ENCODE results near the gene THY1. TPM values are rescaled to one million over a fixed set of nuclear protein-coding genes. Genes with fewer than 3 reads are reported as not detected.

Gene THY1
- total RNA-seq (2021; fragmentation: NEBNext Ultra II Directional; extraction: Animal tissue kit (Norgen Biotek cat#: 25700)) (259 and 286 TPM in 2 replicates), polyA plus RNA-seq (2011; rRNA removed) (2,050 and 2,479 TPM in 2 replicates), polyA minus RNA-seq (2011; rRNA and poly(A)+ RNA removed) (708 and 816 TPM in 2 replicates)
- polyA plus RNA-seq (2011; cell fraction: cytosol; rRNA removed), result 1,448 TPM
- 660 TPM for polyA plus RNA-seq (2011; cell fraction: nucleus; rRNA removed)
- 327 to 599 TPM (median 496 TPM) in 4 replicates for polyA plus RNA-seq (2012, experiment 1 of 2)
- 595 TPM for polyA plus RNA-seq (2012, experiment 2 of 2)
- 909 TPM for polyA plus RNA-seq (2013, experiment 1 of 2)
- polyA plus RNA-seq (2013, experiment 2 of 2), result 1,095 TPM
- 233 TPM for polyA minus RNA-seq (2011; cell fraction: cytosol; rRNA and poly(A)+ RNA removed)
- 264 TPM for polyA minus RNA-seq (2011; cell fraction: nucleus; rRNA and poly(A)+ RNA removed)
- long read RNA-seq, experiment 1, transcript THY1-205 (4 exons, 897 nt), result minor isoform, 6 of 232 reads
- long read RNA-seq, experiment 1, transcript THY1-201 (4 exons, 3,556 nt), result major isoform, 106 of 232 reads
- long read RNA-seq, experiment 1, partial matches to known transcripts, result 28 of 232 reads
- long read RNA-seq, experiment 1, other reads (novel, unspliced or antisense), result 85 of 232 reads
- long read RNA-seq, experiment 2, transcript THY1-207 (4 exons, 602 nt), result minor isoform, 7 of 258 reads
- long read RNA-seq, experiment 2, transcript THY1-201 (4 exons, 3,556 nt), result major isoform, 226 of 258 reads
- long read RNA-seq, experiment 2, transcript THY1-210 (1 exons, 2,427 nt), result minor isoform, 9 of 258 reads
- long read RNA-seq, experiment 2, partial matches to known transcripts, result 2 of 258 reads
- long read RNA-seq, experiment 2, other reads (novel, unspliced or antisense), result 10 of 258 reads

- Histone ChIP-seq H3K23me2 (ENCODE audit: low read depth, low read length) (peaks cover 12% of the 10 kb centered on the region), H4K91ac (replicated peaks; ENCODE audit: insufficient read length, low read length) (peak within 1 kb of the TSS; percentile 86), H3K79me1 (ENCODE audit: low read depth, low read length) (peaks cover 22% of the 10 kb centered on the region), H3K36me3 (ENCODE audit: control insufficient read depth in 2 of 4, insufficient read depth in 4 of 4, low read length in 3 of 4) (peaks cover 17 to 25% (median 23%) of the 10 kb centered on the region in 4 experiments), H4K5ac (ENCODE audit: insufficient read length, low read depth, low read length) (peak within 1 kb of the TSS; percentile 68), H4K8ac (ENCODE audit: extremely low read depth, insufficient read depth, low read length) (no peak within 1 kb of the TSS), H3K9me3 (ENCODE audit: insufficient read depth in 2 of 2, low read depth in 1 of 2, low read length in 1 of 2) (no peaks in the 10 kb centered on the region), H3K27me3 (replicated peaks in 1 of 4; ENCODE audit: control insufficient read depth in 3 of 4, extremely low read depth in 1 of 4, insufficient read depth in 3 of 4, low read length in 3 of 4) (no peaks in the 10 kb centered on the region; a peak in 1 of 7 replicates), H3K18ac (ENCODE audit: extremely low read depth, low read length) (peak within 1 kb of the TSS; percentile 85), H2AK5ac (ENCODE audit: low read depth, low read length) (peak within 1 kb of the TSS; percentile 87; the same call in 1 of the 2 replicates), H2BK15ac (ENCODE audit: low read length) (peak within 1 kb of the TSS; percentile 72; the same call in 1 of the 2 replicates), H2BK12ac (ENCODE audit: low read depth, low read length) (peak within 1 kb of the TSS; percentile 82; the same call in 1 of the 2 replicates), H3K9ac (replicated peaks in 1 of 4; ENCODE audit: extremely low read depth in 1 of 4, low read depth in 3 of 4, low read length in 3 of 4) (peak within 1 kb of the TSS; percentile 70 to 83 (median 73)), H3K14ac (ENCODE audit: insufficient read length) (no peak within 1 kb of the TSS), H2BK20ac (ENCODE audit: low read length) (peak within 1 kb of the TSS; percentile 82), H3K4me2 (ENCODE audit: insufficient read depth in 1 of 2, low read depth in 2 of 2, low read length in 2 of 2) (peak within 1 kb of the TSS; percentile 75 to 90), H4K20me1 (replicated peaks in 1 of 2; ENCODE audit: control insufficient read depth in 1 of 2, insufficient read depth in 2 of 2, low read length in 2 of 2) (peaks cover 6 to 17% of the 10 kb centered on the region in 2 experiments), H2BK5ac (ENCODE audit: low read depth, low read length) (peak within 1 kb of the TSS; percentile 97; the same call in 1 of the 2 replicates), H3K27ac (ENCODE audit: low read depth, low read length) (peak within 1 kb of the TSS; percentile 43), H3K56ac (replicated peaks; ENCODE audit: insufficient read length, low read depth, low read length) (peak within 1 kb of the TSS; percentile 91), H3K79me2 (ENCODE audit: control insufficient read depth in 1 of 2, insufficient read depth in 2 of 2, low read length in 2 of 2) (peaks cover 0 to 36% of the 10 kb centered on the region in 2 experiments; a peak in 2 of 4 replicates), H3K4me1 (replicated peaks in 1 of 4; ENCODE audit: control insufficient read depth in 3 of 4, insufficient read depth in 4 of 4, low read length in 3 of 4) (peaks cover 14 to 34% (median 24%) of the 10 kb centered on the region in 4 experiments), H3K4me3 (ENCODE audit: extremely low read depth in 1 of 4, insufficient read depth in 2 of 4, low read depth in 3 of 4, low read length in 4 of 4) (peak within 1 kb of the TSS; percentile 76 to 91 (median 90)), H2BK120ac (replicated peaks; ENCODE audit: low read depth, low read length) (peak within 1 kb of the TSS; percentile 40), H3K23ac (ENCODE audit: insufficient read length) (no peak within 1 kb of the TSS), H2AFZ (ENCODE audit: low read length) (no peak within 1 kb of the TSS), H3K4ac (replicated peaks; ENCODE audit: insufficient read length, low read depth, low read length) (peak within 1 kb of the TSS; percentile 59)
- ChIA-PET CTCF (ENCODE audit: partially characterized antibody) (interaction anchor here (0.6 to 2.7 kb wide), 13 partner anchors 9 to 1109 kb away, joined by 3 to 13 read pairs (median 4); partner anchors contain the start of gene USP2), POLR2A (ENCODE audit: partially characterized antibody) (interaction anchor here (0.7 to 3.4 kb wide), 14 partner anchors 9 to 101 kb away, joined by 3 to 12 read pairs (median 4); partner anchors contain the start of gene USP2)
- no peak for FAIRE-seq
- 3% methylated on average over 17 of the region's 41 CpGs; no CpG with 5 or more reads in 1 of the 2 experiments for whole genome bisulfite sequencing, 2 experiments (ENCODE audit: extremely low coverage in 1 of 2, insufficient coverage in 1 of 2, insufficient read length in 1 of 2, insufficient replicate concordance in 2 of 2, low coverage in 1 of 2, low lambda C conversion rate in 2 of 2, missing lambda C conversion rate in 1 of 2)
- DNase-seq (ENCODE audit: low read depth in 1 of 2, low spot score in 2 of 2), result peak in 1 of 2 experiments; percentile 83
- TF ChIP-seq KDM4A (IDR thresholded peaks at IDR 0.05; ENCODE audit: low read depth, low read length, severe bottlenecking), result peak; percentile 45
- no peak for TF ChIP-seq RXRA (IDR thresholded peaks at IDR 0.05; ENCODE audit: insufficient read depth, low read depth, low read length)
- TF ChIP-seq RFX5 (IDR thresholded peaks at IDR 0.05; ENCODE audit: borderline replicate concordance, low read depth, low read length), result no peak
- peak; percentile 34 for TF ChIP-seq TAF7 (optimal IDR thresholded peaks at IDR 0.05; ENCODE audit: borderline replicate concordance, low read depth, low read length)
- peak; percentile 63 for TF ChIP-seq TBP (IDR thresholded peaks at IDR 0.05; ENCODE audit: low read depth, low read length)
- peak; percentile 62; the same call in 1 of the 2 replicates for TF ChIP-seq TAF1 (IDR thresholded peaks at IDR 0.05; ENCODE audit: low read depth, low read length)
- TF ChIP-seq CREB1 (IDR thresholded peaks at IDR 0.05), result 0 out of 2 replicates have a peak, but pooled peaks have one; percentile 6
- no peak for TF ChIP-seq BCL11A (IDR thresholded peaks at IDR 0.05; ENCODE audit: low read depth in 2 of 2, low read length in 2 of 2)
Observed at GRCh38 chr11:119422809-119423508, at the start of gene THY1. TSS of gene THY1 (minus strand) at chr11:119423172. CDS start at chr11:119420905, 2,267 bp downstream.
